ENCODE measurements around the gene NFIA.

Gene NFIA

GRCh38 chr1:61334718-61335589, 252.6 kb downstream of the NFIA start:
- no peak for DNase-seq (ENCODE audit: low spot score)

DNA sequence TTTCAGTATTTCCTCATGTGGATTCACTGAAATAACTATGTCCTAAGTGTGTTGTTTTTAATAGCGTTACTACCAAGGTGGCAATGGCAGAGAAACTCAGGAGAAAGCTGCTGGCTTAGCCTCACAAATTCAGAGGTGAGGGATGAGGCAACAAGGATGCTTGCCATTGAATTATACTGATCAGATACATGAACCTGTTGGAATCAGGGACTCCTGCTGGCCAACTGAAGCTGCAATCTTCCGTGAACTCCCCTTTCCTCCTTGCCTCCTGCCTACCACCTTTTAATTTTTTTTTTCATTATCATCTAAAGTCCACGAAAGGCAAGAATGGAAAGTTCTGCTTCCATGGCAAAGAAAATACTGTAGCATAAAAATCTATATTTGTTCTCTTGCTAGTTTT, 254.7 kb downstream of the NFIA start:
- no peak for DNase-seq (ENCODE audit: low spot score)

DNA sequence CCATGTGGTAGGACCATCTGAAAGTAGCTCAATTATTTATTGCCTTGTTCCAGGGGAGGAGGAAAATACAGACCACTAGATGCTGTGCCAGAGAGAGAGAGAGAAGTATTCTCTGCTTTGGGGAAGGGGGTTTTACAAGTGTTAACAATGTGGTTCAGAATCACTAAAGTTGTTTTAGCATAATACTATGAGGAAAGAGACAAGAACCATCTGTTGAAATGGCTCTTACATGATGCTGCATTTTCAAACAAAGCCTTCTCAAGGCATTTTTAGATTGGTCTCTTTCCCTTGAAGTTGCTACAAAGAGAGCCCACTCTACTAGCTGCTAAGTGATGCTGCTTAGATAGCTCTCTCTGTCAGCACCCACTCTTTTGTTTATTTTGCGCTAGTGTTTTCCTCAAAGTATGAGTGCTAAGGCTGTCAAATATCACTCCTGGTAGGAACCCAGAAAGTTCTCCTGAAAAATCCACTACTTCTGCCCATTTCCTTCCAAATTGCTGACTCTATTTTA, 255.1 kb downstream of the NFIA start:
- peak; percentile 3 for DNase-seq (ENCODE audit: low spot score)

GRCh38 chr1:61337981-61338848, 255.9 kb downstream of the NFIA start:
- peak; percentile 76 for DNase-seq (ENCODE audit: low spot score)

- no peak for DNase-seq (ENCODE audit: low spot score)
These were observed 256.5 kb downstream of the NFIA start for GRCh38 chr1:61338899-61339298.

DNA sequence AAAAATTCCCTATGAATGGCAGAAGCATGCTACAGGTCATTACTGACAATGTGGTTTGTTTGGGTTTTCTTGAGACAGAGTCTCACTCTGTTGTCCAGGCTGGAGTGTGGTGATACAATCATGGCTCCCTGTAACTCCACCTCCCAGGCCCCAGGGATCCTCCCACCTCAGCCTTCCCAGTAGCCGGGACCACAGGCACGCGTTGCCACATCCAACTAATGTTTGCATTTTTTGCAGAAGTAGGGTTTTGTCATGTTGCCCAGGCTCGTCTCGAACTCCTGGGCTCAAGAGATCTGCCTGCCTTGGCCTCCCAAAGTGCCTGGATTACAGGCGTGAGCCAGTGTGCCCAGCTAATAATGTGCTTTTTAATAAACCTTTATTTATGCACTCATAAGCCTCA, 259.1 kb downstream of the NFIA start:
- no peak for DNase-seq (ENCODE audit: low spot score)

GRCh38 chr1:61343734-61344420, 261.5 kb downstream of the NFIA start:
- DNase-seq (ENCODE audit: low spot score): no peak

- DNase-seq (ENCODE audit: low spot score): no peak
These were observed 262.3 kb downstream of the NFIA start for GRCh38 chr1:61344696-61345095.

GRCh38 chr1:61348025-61348665, 265.8 kb downstream of the NFIA start:
- no peak for DNase-seq (ENCODE audit: low spot score)

- no peak for DNase-seq (ENCODE audit: low spot score)
These were observed 270.6 kb downstream of the NFIA start for GRCh38 chr1:61352845-61353435.

DNA sequence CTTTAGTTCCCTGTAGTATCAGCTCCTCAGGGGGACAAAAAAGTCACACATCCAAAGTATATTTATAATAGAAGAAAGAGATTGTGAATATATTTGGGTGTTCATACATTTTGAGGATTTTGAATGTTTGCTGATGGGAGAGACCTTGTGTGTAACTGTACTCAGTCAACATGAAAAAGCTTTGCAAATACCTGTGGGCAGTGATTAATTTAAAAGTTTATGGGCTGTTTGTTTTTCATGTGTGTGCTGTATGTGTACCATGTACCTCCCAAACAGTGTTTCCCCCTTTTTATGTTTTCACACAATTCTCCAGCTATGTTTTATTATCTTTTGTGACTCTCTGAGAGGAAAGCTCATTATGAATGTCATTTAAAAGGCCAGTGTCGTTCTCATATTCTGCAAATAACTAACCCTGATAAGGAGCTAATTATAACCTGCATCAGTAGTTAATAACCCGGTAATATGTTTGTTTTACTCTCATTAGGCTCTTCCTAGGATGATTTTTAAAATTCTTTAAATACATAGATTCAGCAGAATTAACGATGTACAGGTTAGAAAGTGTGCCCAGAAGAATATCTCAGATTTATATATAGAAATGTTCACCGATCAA, 271.5 kb downstream of the NFIA start:
- no peak for DNase-seq (ENCODE audit: low spot score)

DNA sequence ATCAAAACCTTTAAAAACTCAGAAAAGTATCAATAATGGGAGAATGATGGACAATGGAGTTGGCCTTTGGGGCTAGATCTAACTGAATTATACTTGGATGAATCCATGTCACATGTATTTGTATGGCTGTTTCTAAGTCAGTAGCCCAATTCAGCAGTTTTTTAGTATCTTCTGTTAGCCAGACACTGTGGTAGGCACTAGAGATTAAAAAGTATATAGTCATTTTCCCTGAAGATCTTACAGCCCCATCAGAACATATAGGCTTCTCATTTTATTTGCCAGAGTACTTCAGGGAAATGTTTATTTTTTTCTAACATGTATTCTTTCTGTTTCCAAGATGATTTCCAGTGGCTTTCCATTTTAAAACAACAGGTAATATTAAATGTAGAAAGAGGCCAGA, 273.7 kb downstream of the NFIA start:
- DNase-seq (ENCODE audit: low spot score): no peak

GRCh38 chr1:61356995-61357394, 274.6 kb downstream of the NFIA start:
- no peak for DNase-seq (ENCODE audit: low spot score)

- no peak for DNase-seq (ENCODE audit: low spot score)
These were observed 275.2 kb downstream of the NFIA start for GRCh38 chr1:61357539-61357938.

- DNase-seq (ENCODE audit: low spot score): no peak
These were observed 276.6 kb downstream of the NFIA start for GRCh38 chr1:61358770-61359455.

- no peak for DNase-seq (ENCODE audit: low spot score)
These were observed 279.6 kb downstream of the NFIA start for GRCh38 chr1:61361931-61362330.

- no peak for DNase-seq (ENCODE audit: low spot score)
These were observed 280.0 kb downstream of the NFIA start for GRCh38 chr1:61362351-61362750.

- DNase-seq (ENCODE audit: low spot score): no peak
These were observed 286.0 kb downstream of the NFIA start for GRCh38 chr1:61368366-61368765.

DNA sequence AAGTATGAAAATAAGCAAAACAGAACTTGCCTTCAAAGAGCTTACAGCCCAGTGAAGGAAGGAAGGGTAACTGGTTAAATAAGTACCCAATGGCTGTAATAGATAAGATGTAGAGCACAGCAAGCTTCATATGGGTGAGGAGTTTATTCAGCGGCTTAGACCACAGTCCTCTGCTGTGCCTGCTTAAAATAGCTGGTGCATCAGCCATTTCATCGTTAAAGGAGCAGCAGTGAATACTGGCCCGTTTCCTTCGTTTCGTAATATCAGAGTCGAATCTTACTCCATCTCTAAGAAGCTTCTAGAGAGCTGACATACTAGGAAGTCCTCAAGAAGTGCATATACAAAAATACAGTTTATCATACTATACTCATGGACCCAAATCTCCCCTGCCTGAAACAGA, 286.5 kb downstream of the NFIA start:
- no peak for DNase-seq (ENCODE audit: low spot score)

- DNase-seq (ENCODE audit: low spot score): no peak
These were observed 288.0 kb downstream of the NFIA start for GRCh38 chr1:61370177-61370912.
